Peyer's patch (tissue), 4 donors: ENCODE results near the gene ENPP3.

Experiments used
- POLR2A ChIP-seq, 2 donors: fragments of 450-650 bp; IDR thresholded peaks; one replicate each; pipeline ENCODE4 v1.5.1; 2017; ENCODE audit warnings: antibody characterized with exemption in 2 of 2, mild to moderate bottlenecking in 2 of 2, moderate library complexity in 2 of 2
- TF ChIP-seq, protein P1 (sequence below), 6 experiments: fragments of 450-650 bp in 4 of 6; fragments of 200-600 bp in 2 of 6; sonication (generic) in 1 of 6; IDR thresholded peaks; one replicate each; pipeline ENCODE4 v1.5.1; 2017 to 2019; ENCODE audit warnings: antibody characterized with exemption in 6 of 6, mild to moderate bottlenecking in 3 of 6, moderate library complexity in 1 of 6

DNA sequence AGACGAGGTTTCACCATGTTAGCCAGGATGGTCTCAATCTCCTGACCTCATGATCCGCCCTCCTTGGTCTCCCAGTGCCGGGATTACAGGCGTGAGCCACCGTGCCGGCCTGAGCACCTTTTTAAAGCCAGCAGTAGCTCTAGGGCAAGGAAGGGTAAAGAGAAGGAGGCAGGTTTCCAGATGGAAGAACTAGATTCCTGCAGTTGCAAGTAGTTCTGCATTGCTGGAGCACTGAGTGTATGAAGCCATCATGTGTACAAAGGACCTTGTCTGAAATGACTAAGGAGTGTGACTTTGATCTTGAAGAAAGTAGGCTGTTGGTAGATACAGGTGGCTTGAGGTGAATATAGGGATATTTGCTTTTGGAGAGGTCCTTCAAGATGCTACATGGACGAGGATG, 59.9 kb downstream of the ENPP3 start:
- TF ChIP-seq POLR2A (IDR thresholded peaks at IDR 0.05), result no peak
- TF ChIP-seq, protein P1, sequence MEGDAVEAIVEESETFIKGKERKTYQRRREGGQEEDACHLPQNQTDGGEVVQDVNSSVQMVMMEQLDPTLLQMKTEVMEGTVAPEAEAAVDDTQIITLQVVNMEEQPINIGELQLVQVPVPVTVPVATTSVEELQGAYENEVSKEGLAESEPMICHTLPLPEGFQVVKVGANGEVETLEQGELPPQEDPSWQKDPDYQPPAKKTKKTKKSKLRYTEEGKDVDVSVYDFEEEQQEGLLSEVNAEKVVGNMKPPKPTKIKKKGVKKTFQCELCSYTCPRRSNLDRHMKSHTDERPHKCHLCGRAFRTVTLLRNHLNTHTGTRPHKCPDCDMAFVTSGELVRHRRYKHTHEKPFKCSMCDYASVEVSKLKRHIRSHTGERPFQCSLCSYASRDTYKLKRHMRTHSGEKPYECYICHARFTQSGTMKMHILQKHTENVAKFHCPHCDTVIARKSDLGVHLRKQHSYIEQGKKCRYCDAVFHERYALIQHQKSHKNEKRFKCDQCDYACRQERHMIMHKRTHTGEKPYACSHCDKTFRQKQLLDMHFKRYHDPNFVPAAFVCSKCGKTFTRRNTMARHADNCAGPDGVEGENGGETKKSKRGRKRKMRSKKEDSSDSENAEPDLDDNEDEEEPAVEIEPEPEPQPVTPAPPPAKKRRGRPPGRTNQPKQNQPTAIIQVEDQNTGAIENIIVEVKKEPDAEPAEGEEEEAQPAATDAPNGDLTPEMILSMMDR (IDR thresholded peaks at IDR 0.05), result no peak
